BJ (cell line): ENCODE results near the gene HHAT. TPM values are rescaled to one million over a fixed set of nuclear protein-coding genes. Genes with fewer than 3 reads are reported as not detected.

Experiments
- CTCF ChIA-PET: fragments of 350-600 bp; formaldehyde crosslinking; extraction: SDS; loops from one replicate; lab custom pipeline; 2021; ENCODE audit warnings: antibody characterized with exemption, inconsistent platforms; lab: Yijun Ruan, JAX
- POLR2A ChIA-PET: fragments of 300-600 bp; sonication (Branson Sonifier 250); formaldehyde crosslinking; extraction: SDS; loops from one replicate; lab custom pipeline; 2021; ENCODE audit warnings: antibody characterized with exemption; lab: Charles Lee
- DNase-seq: peaks from one replicate; pipeline ENCODE4 v3.0.0-alpha.2; 2011; ENCODE audit warnings: low read depth
- H3K27me3 ChIP-seq: 2 replicates; pipeline ENCODE4 v1.6.0; 2011; ENCODE audit warnings: low read length; ENCODE audit not compliant: control insufficient read depth, insufficient read depth
- H3K36me3 ChIP-seq: 2 replicates; pipeline ENCODE4 v1.5.1; 2011; ENCODE audit warnings: low read length; ENCODE audit not compliant: control insufficient read depth, insufficient read depth
- H3K4me3 ChIP-seq: 2 replicates; pipeline ENCODE4 v1.5.1; 2011; ENCODE audit warnings: low read depth, mild to moderate bottlenecking, control low read depth, low read length
- polyA plus RNA-seq: library from polyadenylated mRNA; depleted of rRNA; stranded (reverse); fragments of >200 nt; gene quantifications from 2 replicates; pipeline ENCODE4 v1.2.3, GENCODE V29; 2011
- TF ChIP-seq, protein P1 (sequence below): IDR thresholded peaks from 2 replicates; pipeline ENCODE4 v1.5.1; 2011; ENCODE audit warnings: low read depth, mild to moderate bottlenecking, control low read depth, inconsistent platforms, low read length, moderate library complexity; ENCODE audit not compliant: insufficient read depth

The HHAT gene
- polyA plus RNA-seq, 1 experiment: 6.6 TPM

DNA sequence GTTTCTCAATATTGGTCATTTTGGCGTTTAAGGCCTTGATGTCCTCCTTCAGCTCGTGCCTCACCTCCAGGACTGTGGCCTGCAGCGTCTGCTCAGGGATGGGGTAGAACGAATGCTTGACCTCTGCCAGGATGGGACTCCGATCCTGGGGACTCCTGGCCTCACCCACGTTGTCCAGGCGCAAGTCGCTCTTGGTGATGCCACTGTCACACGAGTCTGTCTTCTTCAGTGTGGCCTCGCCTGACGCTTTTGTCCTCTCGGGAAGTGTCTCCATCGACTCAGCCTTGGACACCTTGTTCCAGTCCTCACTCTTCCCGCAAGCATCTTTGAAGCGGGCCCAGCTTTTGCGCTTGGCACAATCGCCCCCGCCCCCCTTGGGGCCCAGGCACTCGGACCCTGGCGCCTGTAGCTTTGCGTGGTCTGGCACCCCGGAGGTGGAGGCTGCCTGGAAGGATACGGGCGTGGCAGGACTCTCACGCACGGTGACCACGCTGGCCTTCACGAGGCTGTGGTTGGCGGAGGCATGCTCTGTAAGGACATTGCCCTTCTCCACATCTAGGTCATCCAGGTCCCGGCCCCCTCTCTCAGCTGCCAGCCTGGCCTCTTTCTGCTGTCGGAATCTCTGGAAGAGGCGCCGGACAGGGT, 354.8 kb downstream of the HHAT start:
- no peaks in the 10 kb centered on the region for H3K36me3 ChIP-seq
- ChIA-PET CTCF (interaction anchor here (1.4 kb wide), 1 partner anchor 10 kb away, joined by 5 read pairs; no protein-coding TSS in a partner anchor), POLR2A (no interaction called here)
- H3K27me3 ChIP-seq: no peaks in the 10 kb centered on the region
- no peak for DNase-seq
- TF ChIP-seq, protein P1, sequence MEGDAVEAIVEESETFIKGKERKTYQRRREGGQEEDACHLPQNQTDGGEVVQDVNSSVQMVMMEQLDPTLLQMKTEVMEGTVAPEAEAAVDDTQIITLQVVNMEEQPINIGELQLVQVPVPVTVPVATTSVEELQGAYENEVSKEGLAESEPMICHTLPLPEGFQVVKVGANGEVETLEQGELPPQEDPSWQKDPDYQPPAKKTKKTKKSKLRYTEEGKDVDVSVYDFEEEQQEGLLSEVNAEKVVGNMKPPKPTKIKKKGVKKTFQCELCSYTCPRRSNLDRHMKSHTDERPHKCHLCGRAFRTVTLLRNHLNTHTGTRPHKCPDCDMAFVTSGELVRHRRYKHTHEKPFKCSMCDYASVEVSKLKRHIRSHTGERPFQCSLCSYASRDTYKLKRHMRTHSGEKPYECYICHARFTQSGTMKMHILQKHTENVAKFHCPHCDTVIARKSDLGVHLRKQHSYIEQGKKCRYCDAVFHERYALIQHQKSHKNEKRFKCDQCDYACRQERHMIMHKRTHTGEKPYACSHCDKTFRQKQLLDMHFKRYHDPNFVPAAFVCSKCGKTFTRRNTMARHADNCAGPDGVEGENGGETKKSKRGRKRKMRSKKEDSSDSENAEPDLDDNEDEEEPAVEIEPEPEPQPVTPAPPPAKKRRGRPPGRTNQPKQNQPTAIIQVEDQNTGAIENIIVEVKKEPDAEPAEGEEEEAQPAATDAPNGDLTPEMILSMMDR: no peak
- H3K4me3 ChIP-seq: no peak overlapping the region

DNA sequence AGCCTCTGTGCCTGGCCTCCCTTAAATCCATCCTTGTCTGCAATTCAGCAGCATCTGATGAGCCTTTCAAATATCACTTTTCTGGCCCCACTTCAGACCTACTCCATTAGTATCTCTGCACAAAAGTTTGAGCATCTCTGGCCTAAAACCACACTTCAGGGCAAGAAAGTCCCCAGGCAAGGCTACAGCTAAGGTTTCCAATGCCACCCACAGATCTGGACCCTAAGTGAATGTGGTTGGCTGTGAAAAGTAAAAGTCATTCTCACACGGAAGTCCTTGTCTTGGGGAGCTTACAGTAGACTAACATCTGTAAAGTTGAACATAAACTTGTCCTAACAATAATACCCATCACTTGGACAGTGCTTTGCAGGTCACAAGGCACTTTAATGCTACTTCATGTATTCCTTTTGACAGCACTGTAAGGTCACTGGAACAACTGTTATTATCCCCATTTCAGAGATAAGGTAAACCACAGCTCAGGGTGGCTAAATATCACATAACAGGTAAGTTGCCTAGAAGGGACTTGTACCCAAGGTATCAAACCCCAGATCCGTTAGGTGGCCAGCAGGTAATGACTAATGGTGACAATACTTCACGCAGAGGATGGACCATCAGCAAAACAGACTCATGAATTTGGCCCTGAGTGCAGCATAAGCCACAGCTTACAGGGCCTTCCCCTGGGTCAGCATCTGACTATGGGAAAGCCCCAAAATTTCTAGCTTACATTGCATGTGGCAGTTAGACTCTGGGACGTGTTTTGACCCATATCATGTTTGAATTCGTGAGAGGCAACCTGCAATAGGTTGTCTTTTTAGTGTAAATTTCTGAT, 356.0 kb downstream of the HHAT start:
- no peaks in the 10 kb centered on the region for H3K27me3 ChIP-seq
- TF ChIP-seq, protein P1: no peak
- no peak overlapping the region for H3K4me3 ChIP-seq
- no peak for DNase-seq
- H3K36me3 ChIP-seq: no peaks in the 10 kb centered on the region
- CTCF ChIA-PET: interaction anchor here (0.5 to 1.4 kb wide), 3 partner anchors 9 to 511 kb away, joined by 3 to 5 read pairs (median 3); no protein-coding TSS in a partner anchor
- POLR2A ChIA-PET: no interaction called here

DNA sequence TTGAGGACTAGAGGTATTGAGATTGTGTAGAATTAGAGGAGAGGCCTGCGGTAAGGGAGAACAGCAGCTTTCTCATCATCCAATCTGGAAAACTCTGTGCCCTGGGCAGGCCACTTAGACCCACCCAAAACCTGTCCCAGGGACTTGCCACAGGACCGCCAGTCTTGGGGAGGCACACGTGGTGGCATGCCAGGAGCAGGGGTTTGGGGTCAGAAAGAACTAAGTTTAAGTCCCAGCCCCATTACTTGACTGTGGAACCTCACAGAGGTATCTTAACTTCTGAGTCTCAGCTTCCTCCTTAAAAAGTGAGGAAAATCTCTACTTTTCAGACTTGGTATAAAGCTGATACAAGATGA, 356.6 kb downstream of the HHAT start:
- no peaks in the 10 kb centered on the region for H3K27me3 ChIP-seq
- ChIA-PET POLR2A (no interaction called here), CTCF (interaction anchor here (0.6 kb wide), 1 partner anchor 60 kb away, joined by 3 read pairs; no protein-coding TSS in a partner anchor)
- TF ChIP-seq, protein P1: no peak
- H3K36me3 ChIP-seq: no peaks in the 10 kb centered on the region
- H3K4me3 ChIP-seq: no peak overlapping the region
- DNase-seq: no peak

DNA sequence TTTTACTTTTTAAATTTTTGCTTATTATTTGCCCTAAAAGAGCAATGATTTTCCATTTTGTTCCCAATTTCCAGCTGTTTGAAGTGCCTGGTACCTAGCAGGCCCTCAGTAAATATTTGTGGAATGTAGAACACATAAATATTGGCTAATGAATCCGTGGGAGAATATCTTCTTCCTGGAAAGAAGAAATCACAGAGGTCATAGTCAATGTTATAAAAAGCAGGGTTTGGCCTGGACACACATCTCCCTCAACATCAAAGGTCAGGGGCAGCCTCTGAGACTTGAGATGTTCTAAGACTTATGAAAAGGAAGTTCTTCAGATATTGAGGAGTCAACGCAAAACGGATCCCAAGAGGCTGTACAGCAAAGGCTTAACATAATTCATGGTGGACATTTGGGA, 358.1 kb downstream of the HHAT start:
- ChIA-PET POLR2A (no interaction called here), CTCF (no interaction called here)
- TF ChIP-seq, protein P1: no peak
- DNase-seq: no peak
- H3K4me3 ChIP-seq: no peak overlapping the region
- H3K27me3 ChIP-seq: no peaks in the 10 kb centered on the region
- no peaks in the 10 kb centered on the region for H3K36me3 ChIP-seq

DNA sequence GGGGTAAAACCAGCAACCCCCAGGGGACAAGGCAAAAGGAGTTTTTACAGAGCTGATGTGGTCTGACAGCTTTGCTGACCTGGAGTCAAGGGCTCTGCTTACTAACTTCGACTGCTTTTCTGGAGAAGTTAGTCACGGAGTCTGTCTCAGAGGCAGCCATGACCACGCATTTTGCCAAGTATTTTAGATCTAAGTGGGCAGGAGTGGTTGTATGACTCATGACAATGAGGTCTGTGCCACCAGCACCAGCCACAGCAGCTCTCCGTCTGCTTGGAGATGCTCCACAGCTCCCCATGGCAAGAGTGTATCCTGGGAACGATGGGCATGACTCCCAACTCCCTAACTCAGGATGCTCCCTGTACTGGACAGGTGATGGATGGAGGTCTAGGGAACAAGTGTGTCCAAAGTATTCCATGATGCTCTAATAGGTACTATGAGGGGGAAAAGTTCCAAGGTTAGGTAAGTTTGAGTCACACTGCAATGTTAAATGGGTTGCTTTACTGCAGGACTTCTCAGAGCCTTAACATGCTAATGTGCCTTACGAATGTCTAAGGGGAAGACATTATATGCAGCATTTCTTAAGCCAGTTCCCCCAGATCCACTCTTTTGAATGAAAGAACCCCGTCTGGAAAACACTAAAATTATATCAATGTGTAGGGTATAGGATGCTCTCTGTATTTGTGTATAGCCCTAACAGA, 359.0 kb downstream of the HHAT start:
- H3K27me3 ChIP-seq: no peaks in the 10 kb centered on the region
- DNase-seq: no peak
- H3K36me3 ChIP-seq: no peaks in the 10 kb centered on the region
- H3K4me3 ChIP-seq: no peak overlapping the region
- TF ChIP-seq, protein P1: no peak
- POLR2A ChIA-PET: no interaction called here
- CTCF ChIA-PET: no interaction called here
